Retinal pigment epithelial cell (primary cell): ENCODE measurements around the gene RFNG.

Experiments
- DNase-seq: peaks from one replicate; pipeline ENCODE4 v3.0.0-alpha.2; 2010; ENCODE audit warnings: low read depth
- H3K4me3 ChIP-seq: 2 replicates; pipeline ENCODE4 v1.5.1; 2011; ENCODE audit warnings: mild to moderate bottlenecking, low read length, control low read depth, moderate library complexity
- CTCF ChIP-seq: conservative IDR thresholded peaks from 2 replicates; pipeline ENCODE4 v1.5.1; 2011; ENCODE audit warnings: low read depth, low read length, control low read depth, inconsistent platforms

The RFNG gene

GRCh38 chr17:82029391-82029790 is 22.2 kb downstream of the RFNG start:
- TF ChIP-seq CTCF, result no peak
- no peak for DNase-seq
- no peak overlapping the region for H3K4me3 ChIP-seq

GRCh38 chr17:82028966-82029365 is 22.6 kb downstream of the RFNG start:
- no peak for TF ChIP-seq CTCF
- no peak for DNase-seq
- H3K4me3 ChIP-seq, result no peak overlapping the region

- no peak overlapping the region for H3K4me3 ChIP-seq
- TF ChIP-seq CTCF, result no peak
- DNase-seq, result no peak
Observed at GRCh38 chr17:82028246-82028645, 23.4 kb downstream of the RFNG start.

- no peak overlapping the region for H3K4me3 ChIP-seq
- DNase-seq, result no peak
- no peak for TF ChIP-seq CTCF
Observed at GRCh38 chr17:82025401-82026107, 26.1 kb downstream of the RFNG start.

GRCh38 chr17:82024859-82025258 is 26.8 kb downstream of the RFNG start:
- H3K4me3 ChIP-seq, result no peak overlapping the region
- no peak for DNase-seq
- no peak for TF ChIP-seq CTCF

GRCh38 chr17:82023447-82024241 is 28.0 kb downstream of the RFNG start:
- no peak for DNase-seq

More at GRCh38 chr17:82023447-82024241, 28.0 kb downstream of the RFNG start:
- H3K4me3 ChIP-seq, result peak overlapping the region; percentile 61
- no peak for TF ChIP-seq CTCF
